ENCODE data around the gene KPNA6.

DNA sequence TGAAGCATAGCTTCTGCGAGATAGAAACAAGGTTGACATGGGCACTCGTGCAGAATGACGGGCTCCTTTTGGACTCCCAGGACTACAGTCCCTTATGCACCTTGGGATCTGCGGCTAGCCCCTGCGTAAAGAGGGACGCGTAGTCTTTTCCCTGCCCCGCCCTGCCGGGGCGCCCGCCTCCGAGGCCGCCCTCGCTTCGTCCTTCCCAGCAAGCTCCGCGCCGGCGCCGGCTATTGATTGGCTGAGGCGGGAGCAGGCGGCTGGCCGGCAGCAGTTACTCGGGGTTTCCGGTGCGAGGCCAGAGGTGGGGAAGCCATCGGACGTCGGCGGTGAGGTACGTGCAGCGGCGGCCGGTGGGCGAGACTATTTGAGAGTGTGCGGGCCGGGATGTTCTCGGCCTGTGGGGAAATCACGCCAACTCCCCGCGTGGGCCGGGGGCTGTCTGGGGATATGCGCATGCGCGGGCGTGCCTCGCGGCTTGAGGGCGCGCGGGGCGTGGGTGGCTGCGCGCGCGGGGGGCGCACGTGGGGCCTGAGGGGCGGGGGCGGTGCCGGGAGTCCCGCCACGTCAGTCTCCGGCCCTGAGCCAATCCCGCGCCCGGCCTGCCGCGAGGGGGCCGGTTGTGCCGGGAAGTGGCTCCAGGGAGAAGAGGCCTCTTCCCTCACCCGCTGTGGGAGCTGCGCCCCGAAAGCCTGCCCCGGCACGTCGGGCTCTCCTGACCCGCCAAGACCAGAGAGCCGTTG is 71.8 kb downstream of the KPNA6 start, which contains the start of gene TXLNA:
- no peak for TF ChIP-seq ASH1L (IDR thresholded peaks at IDR 0.05; ENCODE audit: borderline replicate concordance, low read depth, partially characterized antibody)
- TF ChIP-seq, protein P1, sequence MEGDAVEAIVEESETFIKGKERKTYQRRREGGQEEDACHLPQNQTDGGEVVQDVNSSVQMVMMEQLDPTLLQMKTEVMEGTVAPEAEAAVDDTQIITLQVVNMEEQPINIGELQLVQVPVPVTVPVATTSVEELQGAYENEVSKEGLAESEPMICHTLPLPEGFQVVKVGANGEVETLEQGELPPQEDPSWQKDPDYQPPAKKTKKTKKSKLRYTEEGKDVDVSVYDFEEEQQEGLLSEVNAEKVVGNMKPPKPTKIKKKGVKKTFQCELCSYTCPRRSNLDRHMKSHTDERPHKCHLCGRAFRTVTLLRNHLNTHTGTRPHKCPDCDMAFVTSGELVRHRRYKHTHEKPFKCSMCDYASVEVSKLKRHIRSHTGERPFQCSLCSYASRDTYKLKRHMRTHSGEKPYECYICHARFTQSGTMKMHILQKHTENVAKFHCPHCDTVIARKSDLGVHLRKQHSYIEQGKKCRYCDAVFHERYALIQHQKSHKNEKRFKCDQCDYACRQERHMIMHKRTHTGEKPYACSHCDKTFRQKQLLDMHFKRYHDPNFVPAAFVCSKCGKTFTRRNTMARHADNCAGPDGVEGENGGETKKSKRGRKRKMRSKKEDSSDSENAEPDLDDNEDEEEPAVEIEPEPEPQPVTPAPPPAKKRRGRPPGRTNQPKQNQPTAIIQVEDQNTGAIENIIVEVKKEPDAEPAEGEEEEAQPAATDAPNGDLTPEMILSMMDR (IDR thresholded peaks at IDR 0.05 in 2 of 3, conservative IDR thresholded peaks at IDR 0.05 in 1 of 3; ENCODE audit: insufficient read depth in 2 of 3, low read depth in 1 of 3, low read length in 3 of 3): peak in 1 of 3 experiments; percentile 4; a peak in 1 of 6 replicates
- TF ChIP-seq PHF8 (IDR thresholded peaks at IDR 0.05; ENCODE audit: borderline replicate concordance, low read length): peak; percentile 94
- peak; percentile 95 for TF ChIP-seq PCBP1 (IDR thresholded peaks at IDR 0.05; ENCODE audit: low read depth, low read length, poor library complexity, severe bottlenecking)
- TF ChIP-seq ZNF586 (CRISPR knock-in tag; conservative IDR thresholded peaks at IDR 0.05): no peak
- no peak for TF ChIP-seq ZNF146 (CRISPR knock-in tag; IDR thresholded peaks at IDR 0.05; ENCODE audit: unreplicated experiment)
- TF ChIP-seq CHD2 (IDR thresholded peaks at IDR 0.05; ENCODE audit: low read depth, low read length): peak; percentile 60
- no peak for TF ChIP-seq SNIP1 (IDR thresholded peaks at IDR 0.05; ENCODE audit: low read depth)
- TF ChIP-seq JUND (IDR thresholded peaks at IDR 0.05; ENCODE audit: borderline replicate concordance, low read depth, low read length): no peak; the same call in 1 of the 2 replicates
- no peak; the same call in 2 of the 3 replicates for TF ChIP-seq JUND (tag; IDR thresholded peaks at IDR 0.05; ENCODE audit: borderline replicate concordance, low read depth, low read length)
- TF ChIP-seq, protein P2, sequence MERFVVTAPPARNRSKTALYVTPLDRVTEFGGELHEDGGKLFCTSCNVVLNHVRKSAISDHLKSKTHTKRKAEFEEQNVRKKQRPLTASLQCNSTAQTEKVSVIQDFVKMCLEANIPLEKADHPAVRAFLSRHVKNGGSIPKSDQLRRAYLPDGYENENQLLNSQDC (CRISPR knock-in tag; IDR thresholded peaks at IDR 0.05): no peak
- TF ChIP-seq LEF1 (IDR thresholded peaks at IDR 0.05): no peak
- TF ChIP-seq POLR2A (conservative IDR thresholded peaks at IDR 0.05): peak; percentile 96
- no peak for TF ChIP-seq EZH2 (IDR thresholded peaks at IDR 0.05; ENCODE audit: borderline replicate concordance, low read depth, low read length)
- peak; percentile 83 for TF ChIP-seq NFYB (IDR thresholded peaks at IDR 0.05; ENCODE audit: extremely low read depth, insufficient read length)
